Retinal pigment epithelial cell (primary cell): ENCODE data around the gene FBXL2.
"Not testable (repeated sequence)": the region's sequence is repeated elsewhere in the genome, so short reads cannot be mapped to it uniquely, and the experiment has no call there.

Experiments
- DNase-seq: peaks from one replicate; pipeline ENCODE4 v3.0.0-alpha.2; 2010; ENCODE audit warnings: low read depth
- H3K4me3 ChIP-seq: 2 replicates; pipeline ENCODE4 v1.5.1; 2011; ENCODE audit warnings: mild to moderate bottlenecking, low read length, control low read depth, moderate library complexity
- CTCF ChIP-seq: conservative IDR thresholded peaks from 2 replicates; pipeline ENCODE4 v1.5.1; 2011; ENCODE audit warnings: low read depth, low read length, control low read depth, inconsistent platforms

FBXL2 gene

GRCh38 chr3:33426630-33427317, 149.5 kb downstream of the FBXL2 start:
- DNase-seq, result no peak

GRCh38 chr3:33428734-33429133, 151.5 kb downstream of the FBXL2 start:
- no peak for TF ChIP-seq CTCF
- DNase-seq, result no peak
- no peak overlapping the region for H3K4me3 ChIP-seq

More at GRCh38 chr3:33426630-33427317, 149.5 kb downstream of the FBXL2 start:
- H3K4me3 ChIP-seq, result no peak overlapping the region
- no peak for TF ChIP-seq CTCF

GRCh38 chr3:33429306-33429705, 152.1 kb downstream of the FBXL2 start:
- not testable (repeated sequence) for DNase-seq, H3K4me3 ChIP-seq

GRCh38 chr3:33430061-33430460, 152.8 kb downstream of the FBXL2 start:
- DNase-seq, result no peak
- no peak for TF ChIP-seq CTCF
- no peak overlapping the region for H3K4me3 ChIP-seq

GRCh38 chr3:33430571-33430970, 153.3 kb downstream of the FBXL2 start:
- DNase-seq, result no peak
- no peak for TF ChIP-seq CTCF
- H3K4me3 ChIP-seq, result no peak overlapping the region

GRCh38 chr3:33433843-33434242, 156.6 kb downstream of the FBXL2 start:
- H3K4me3 ChIP-seq, result no peak overlapping the region
- TF ChIP-seq CTCF, result no peak
- DNase-seq, result no peak
